ENCODE measurements around the gene KIRREL1. TPM values are rescaled to one million over a fixed set of nuclear protein-coding genes. Genes with fewer than 3 reads are reported as not detected.

KIRREL1 gene
- total RNA-seq, 1 experiment from 2014 or later, result 30.5 TPM

GRCh38 chr1:157984469-157984868 is 9.0 kb upstream of the KIRREL1 start:
- no peak overlapping the region for H4K91ac ChIP-seq (ENCODE audit: insufficient read length, low read depth, low read length)
- Mint-ChIP-seq H3K27me3 (ENCODE audit: low read depth) (no peaks in the 10 kb centered on the region; the same call in 1 of the 2 replicates), H3K9me3 (no peaks in the 10 kb centered on the region), H3K4me1 (peaks cover 31 to 32% of the 10 kb centered on the region in 2 experiments), H3K36me3 (ENCODE audit: insufficient read depth in 1 of 3, low read depth in 3 of 3) (no peaks in the 10 kb centered on the region), H3K4me3 (no peak overlapping the region), H3K27ac (no peak overlapping the region)
- no peak overlapping the region for H3K4me2 ChIP-seq (ENCODE audit: insufficient read depth, insufficient read length, low read length)
- H3K23ac ChIP-seq (ENCODE audit: insufficient read length, low read depth, low read length), result no peak overlapping the region
- no peak overlapping the region for H3T11ph ChIP-seq (ENCODE audit: low read length)
- no peak overlapping the region for H2BK5ac ChIP-seq (ENCODE audit: insufficient read length, low read length)
- H2AK5ac ChIP-seq (ENCODE audit: insufficient read length, low read length), result no peak overlapping the region
- DNase-seq, result no peak
- no peak overlapping the region for H2BK120ac ChIP-seq (ENCODE audit: low read depth, low read length, poor library complexity, severe bottlenecking)
- H3K4me1 ChIP-seq (ENCODE audit: insufficient read depth, low read length), result peaks cover 9% of the 10 kb centered on the region; the same call in 1 of the 2 replicates
- TF ChIP-seq, protein P1, sequence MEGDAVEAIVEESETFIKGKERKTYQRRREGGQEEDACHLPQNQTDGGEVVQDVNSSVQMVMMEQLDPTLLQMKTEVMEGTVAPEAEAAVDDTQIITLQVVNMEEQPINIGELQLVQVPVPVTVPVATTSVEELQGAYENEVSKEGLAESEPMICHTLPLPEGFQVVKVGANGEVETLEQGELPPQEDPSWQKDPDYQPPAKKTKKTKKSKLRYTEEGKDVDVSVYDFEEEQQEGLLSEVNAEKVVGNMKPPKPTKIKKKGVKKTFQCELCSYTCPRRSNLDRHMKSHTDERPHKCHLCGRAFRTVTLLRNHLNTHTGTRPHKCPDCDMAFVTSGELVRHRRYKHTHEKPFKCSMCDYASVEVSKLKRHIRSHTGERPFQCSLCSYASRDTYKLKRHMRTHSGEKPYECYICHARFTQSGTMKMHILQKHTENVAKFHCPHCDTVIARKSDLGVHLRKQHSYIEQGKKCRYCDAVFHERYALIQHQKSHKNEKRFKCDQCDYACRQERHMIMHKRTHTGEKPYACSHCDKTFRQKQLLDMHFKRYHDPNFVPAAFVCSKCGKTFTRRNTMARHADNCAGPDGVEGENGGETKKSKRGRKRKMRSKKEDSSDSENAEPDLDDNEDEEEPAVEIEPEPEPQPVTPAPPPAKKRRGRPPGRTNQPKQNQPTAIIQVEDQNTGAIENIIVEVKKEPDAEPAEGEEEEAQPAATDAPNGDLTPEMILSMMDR (conservative IDR thresholded peaks at IDR 0.05), result no peak
- no CpG with 5 or more reads among the region's 7 CpGs for WGBS (ENCODE audit: extremely low coverage, insufficient read length, low lambda C conversion rate)
- no peaks in the 10 kb centered on the region for H4K20me1 ChIP-seq (ENCODE audit: control insufficient read depth, insufficient read depth, insufficient read length)
- no peak overlapping the region for H4K5ac ChIP-seq (ENCODE audit: insufficient read length, low read depth, low read length)
- H2BK15ac ChIP-seq (ENCODE audit: low read depth, low read length), result no peak overlapping the region
- H3K79me2 ChIP-seq (ENCODE audit: insufficient read depth, low read length), result no peaks in the 10 kb centered on the region
- no peak overlapping the region for H2BK20ac ChIP-seq (ENCODE audit: low read depth, low read length, poor library complexity, severe bottlenecking)
- H4K8ac ChIP-seq (replicated peaks; ENCODE audit: insufficient read length, low read depth, low read length), result no peak overlapping the region
- no peak overlapping the region for H3K4ac ChIP-seq (ENCODE audit: low read depth, low read length)
- H3K56ac ChIP-seq (ENCODE audit: insufficient read length, low read depth, low read length), result no peak overlapping the region
- H3K9me3 ChIP-seq (ENCODE audit: control insufficient read depth, low read depth, low read length), result no peaks in the 10 kb centered on the region
- H2AFZ ChIP-seq (ENCODE audit: low read length), result no peak overlapping the region
- H3K9ac ChIP-seq (ENCODE audit: extremely low read depth, insufficient read length, low read length), result no peak overlapping the region
- H3K23me2 ChIP-seq (ENCODE audit: insufficient read length, low read depth, low read length, poor library complexity, severe bottlenecking), result no peaks in the 10 kb centered on the region
- no peaks in the 10 kb centered on the region for H3K27me3 ChIP-seq (ENCODE audit: insufficient read depth, low read length)
- no peak overlapping the region for H3K14ac ChIP-seq (ENCODE audit: insufficient read depth, low read length)
- H3K27ac ChIP-seq (ENCODE audit: insufficient read length, low read depth, low read length), result no peak overlapping the region
- no peak overlapping the region for H2BK12ac ChIP-seq (ENCODE audit: insufficient read length, low read depth, low read length)
- no peaks in the 10 kb centered on the region for H3K79me1 ChIP-seq (ENCODE audit: insufficient read depth, low read depth, low read length, poor library complexity, severe bottlenecking)
- H3K18ac ChIP-seq (ENCODE audit: insufficient read length, low read depth, low read length), result no peak overlapping the region

Data from H9 (cell line).